Lower lobe of right lung (tissue), 2 donors: ENCODE data around the gene DNAJB12. TPM values are rescaled to one million over a fixed set of nuclear protein-coding genes. Genes with fewer than 3 reads are reported as not detected.

ENCODE experiments used
- ATAC-seq, 2 donors: fragments of 200-7000 bp; cut with Tn5 transposase; one replicate each; pipeline ENCODE4 v1.9.1; 2020 to 2022; ENCODE audit warnings: mild to moderate bottlenecking in 2 of 2, moderate library complexity in 2 of 2
- DNase-seq: peaks from one replicate; pipeline ENCODE4 v3.0.0-alpha.2; 2020
- H3K27ac ChIP-seq: fragments of 200-600 bp; one replicate; pipeline ENCODE4 v1.8.0; 2022
- H3K27me3 ChIP-seq: fragments of 200-600 bp; one replicate; pipeline ENCODE4 v1.8.0; 2022; ENCODE audit warnings: low read depth
- H3K36me3 ChIP-seq: fragments of 200-600 bp; one replicate; pipeline ENCODE4 v1.8.0; 2022; ENCODE audit warnings: mild to moderate bottlenecking
- H3K4me1 ChIP-seq: fragments of 200-600 bp; one replicate; pipeline ENCODE4 v1.8.0; 2022
- H3K4me3 ChIP-seq: fragments of 200-600 bp; one replicate; pipeline ENCODE4 v1.8.0; 2022; ENCODE audit warnings: mild to moderate bottlenecking
- H3K9me3 ChIP-seq: fragments of 200-600 bp; one replicate; pipeline ENCODE4 v1.8.0; 2022
- intact Hi-C: fragments of 100-400 bp; cut with DNase I; formaldehyde crosslinking; loops from one replicate; pipeline ENCODE4 v1.11.0; 2022
- total RNA-seq: library from RNA; stranded (reverse); fragmentation: NEBNext Ultra II Directional; extraction: Animal tissue kit (Norgen Biotek cat#: 25700); gene quantifications from one replicate; pipeline ENCODE4 v1.2.1, GENCODE V29; 2021
- TF ChIP-seq, protein P1 (sequence below): fragments of 200-600 bp; IDR thresholded peaks from one replicate; pipeline ENCODE4 v1.8.0; 2022; ENCODE audit warnings: antibody characterized with exemption, mild to moderate bottlenecking
- donor health status: DM: no; HTN: yes; CAD: no; lungs with severe emphysema.

The DNAJB12 gene
- total RNA-seq, 1 donor from 2014 or later, result 44.7 TPM

DNA sequence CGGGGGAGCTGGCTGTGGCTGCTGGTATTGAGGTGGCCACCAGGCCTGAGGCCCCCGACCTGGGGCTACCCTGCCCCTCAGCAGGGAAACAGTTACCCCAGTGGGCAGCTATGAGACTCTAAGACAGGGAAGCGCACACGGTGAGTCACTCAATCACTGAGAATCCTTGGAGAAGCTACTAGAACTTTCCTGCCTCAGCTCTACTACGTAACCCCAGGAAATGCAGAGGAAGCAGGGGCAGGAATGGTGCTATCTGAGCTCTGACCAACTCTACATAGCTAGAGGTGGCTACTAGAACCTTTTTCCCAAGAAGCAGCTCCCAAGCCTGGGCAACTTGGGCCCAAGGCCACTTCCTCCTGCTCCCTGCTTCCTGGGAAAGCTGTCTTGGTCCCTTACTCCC is 11.8 kb downstream of the DNAJB12 start:
- Histone ChIP-seq H3K9me3 (no peaks in the 10 kb centered on the region), H3K27ac (no peak overlapping the region), H3K27me3 (no peaks in the 10 kb centered on the region), H3K4me3 (no peak overlapping the region), H3K4me1 (peaks cover 16% of the 10 kb centered on the region), H3K36me3 (peaks cover 84% of the 10 kb centered on the region)
- ATAC-seq (no peak), DNase-seq (no peak)
- TF ChIP-seq, protein P1, sequence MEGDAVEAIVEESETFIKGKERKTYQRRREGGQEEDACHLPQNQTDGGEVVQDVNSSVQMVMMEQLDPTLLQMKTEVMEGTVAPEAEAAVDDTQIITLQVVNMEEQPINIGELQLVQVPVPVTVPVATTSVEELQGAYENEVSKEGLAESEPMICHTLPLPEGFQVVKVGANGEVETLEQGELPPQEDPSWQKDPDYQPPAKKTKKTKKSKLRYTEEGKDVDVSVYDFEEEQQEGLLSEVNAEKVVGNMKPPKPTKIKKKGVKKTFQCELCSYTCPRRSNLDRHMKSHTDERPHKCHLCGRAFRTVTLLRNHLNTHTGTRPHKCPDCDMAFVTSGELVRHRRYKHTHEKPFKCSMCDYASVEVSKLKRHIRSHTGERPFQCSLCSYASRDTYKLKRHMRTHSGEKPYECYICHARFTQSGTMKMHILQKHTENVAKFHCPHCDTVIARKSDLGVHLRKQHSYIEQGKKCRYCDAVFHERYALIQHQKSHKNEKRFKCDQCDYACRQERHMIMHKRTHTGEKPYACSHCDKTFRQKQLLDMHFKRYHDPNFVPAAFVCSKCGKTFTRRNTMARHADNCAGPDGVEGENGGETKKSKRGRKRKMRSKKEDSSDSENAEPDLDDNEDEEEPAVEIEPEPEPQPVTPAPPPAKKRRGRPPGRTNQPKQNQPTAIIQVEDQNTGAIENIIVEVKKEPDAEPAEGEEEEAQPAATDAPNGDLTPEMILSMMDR, result no peak
- intact Hi-C loops, result no loop called here

DNA sequence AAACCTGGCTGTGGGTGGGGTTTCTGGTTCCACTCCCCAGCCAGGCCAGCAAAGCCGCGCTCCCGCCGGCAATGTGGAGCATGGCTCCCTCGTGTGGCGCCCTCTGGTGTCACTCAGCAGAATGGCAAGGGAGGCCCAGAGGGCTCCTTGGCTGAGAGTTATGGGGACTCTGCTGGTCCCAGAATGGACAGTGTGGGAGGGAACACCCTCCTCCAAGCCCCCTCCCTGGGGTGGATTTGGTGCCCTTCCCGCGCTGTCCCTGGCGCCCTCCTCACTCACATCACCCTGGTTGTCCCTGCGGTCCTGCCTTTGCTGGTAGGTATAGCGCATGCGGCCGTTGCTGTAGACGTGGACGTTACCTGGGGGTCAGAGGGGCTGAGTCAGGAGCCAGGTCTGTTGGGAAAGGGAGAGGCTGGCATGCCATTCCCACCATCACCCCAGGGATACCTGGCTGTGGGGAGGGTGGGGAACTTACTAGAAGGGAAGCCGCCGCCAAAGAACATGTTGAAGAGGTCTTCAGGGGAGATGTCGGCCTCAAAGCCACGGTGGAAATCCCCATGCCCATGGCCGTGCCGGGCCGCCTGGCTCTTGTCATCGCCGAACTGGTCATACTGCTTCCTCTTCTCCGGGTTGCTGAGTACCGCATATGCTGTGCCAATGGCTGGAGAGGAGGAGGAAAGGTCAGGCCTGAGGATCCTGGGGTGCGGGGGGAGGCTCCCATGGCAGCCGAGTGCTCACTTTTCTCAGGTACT is 14.0 kb downstream of the DNAJB12 start:
- Histone ChIP-seq H3K27ac (peak overlapping the region; percentile 65), H3K27me3 (no peaks in the 10 kb centered on the region), H3K36me3 (peaks cover 87% of the 10 kb centered on the region), H3K4me1 (peaks cover 35% of the 10 kb centered on the region), H3K4me3 (no peak overlapping the region), H3K9me3 (no peaks in the 10 kb centered on the region)
- intact Hi-C loops, result no loop called here
- DNase-seq, result peak; percentile 85
- ATAC-seq, result peak; percentile 80 to 81
- TF ChIP-seq, protein P1, result peak; percentile 98

DNA sequence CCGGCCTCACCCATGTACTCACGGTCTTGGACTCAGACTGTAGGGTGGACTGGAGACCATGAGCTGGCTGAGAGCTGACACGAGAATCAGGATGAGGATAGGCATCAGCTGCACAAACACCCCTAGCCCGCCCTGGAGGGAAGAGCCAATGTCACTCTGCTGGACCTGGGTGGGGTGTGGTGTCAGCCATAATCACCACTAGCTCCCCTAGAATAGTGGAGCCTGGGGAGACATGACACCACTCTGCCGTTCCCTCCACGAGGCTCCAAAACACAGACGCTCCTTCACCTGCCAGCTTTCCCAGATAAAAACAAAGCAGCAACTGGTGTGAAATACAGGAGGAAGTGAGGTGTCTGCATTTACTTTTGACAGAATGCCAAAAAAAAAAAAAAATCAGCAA is 16.5 kb downstream of the DNAJB12 start:
- TF ChIP-seq, protein P1, result no peak
- peaks cover 88% of the 10 kb centered on the region for H3K36me3 ChIP-seq
- H3K27ac ChIP-seq, result no peak overlapping the region
- no peaks in the 10 kb centered on the region for H3K9me3 ChIP-seq
- no peaks in the 10 kb centered on the region for H3K27me3 ChIP-seq
- no peak overlapping the region for H3K4me3 ChIP-seq
- peaks cover 60% of the 10 kb centered on the region for H3K4me1 ChIP-seq
- DNase-seq (no peak), ATAC-seq (no peak)
- intact Hi-C loops, result no loop called here

DNA sequence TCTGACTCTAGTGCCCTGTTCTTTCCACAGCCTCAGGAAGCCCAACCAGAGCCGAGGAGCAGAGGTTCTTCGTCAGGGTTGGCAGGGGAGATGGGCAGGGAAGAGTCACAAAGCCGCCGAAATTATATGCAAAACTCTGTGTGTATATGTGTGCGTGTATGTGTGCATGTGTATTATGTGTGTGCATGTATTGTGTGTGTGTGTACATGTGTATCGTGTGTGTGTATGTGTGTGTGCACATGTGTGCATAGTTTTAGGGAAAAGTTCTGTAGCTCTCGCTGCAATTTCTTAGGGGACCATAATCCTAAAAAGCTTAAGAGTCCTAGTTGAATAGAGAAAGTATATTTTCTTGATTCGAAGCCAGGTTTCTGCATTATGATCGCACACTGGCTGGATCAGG is 17.0 kb downstream of the DNAJB12 start:
- no peak for DNase-seq
- Histone ChIP-seq H3K4me1 (peaks cover 64% of the 10 kb centered on the region), H3K27ac (no peak overlapping the region), H3K9me3 (no peaks in the 10 kb centered on the region), H3K27me3 (no peaks in the 10 kb centered on the region), H3K4me3 (no peak overlapping the region), H3K36me3 (peaks cover 84% of the 10 kb centered on the region)
- TF ChIP-seq, protein P1, result no peak
- intact Hi-C loops, result no loop called here
- no peak for ATAC-seq

DNA sequence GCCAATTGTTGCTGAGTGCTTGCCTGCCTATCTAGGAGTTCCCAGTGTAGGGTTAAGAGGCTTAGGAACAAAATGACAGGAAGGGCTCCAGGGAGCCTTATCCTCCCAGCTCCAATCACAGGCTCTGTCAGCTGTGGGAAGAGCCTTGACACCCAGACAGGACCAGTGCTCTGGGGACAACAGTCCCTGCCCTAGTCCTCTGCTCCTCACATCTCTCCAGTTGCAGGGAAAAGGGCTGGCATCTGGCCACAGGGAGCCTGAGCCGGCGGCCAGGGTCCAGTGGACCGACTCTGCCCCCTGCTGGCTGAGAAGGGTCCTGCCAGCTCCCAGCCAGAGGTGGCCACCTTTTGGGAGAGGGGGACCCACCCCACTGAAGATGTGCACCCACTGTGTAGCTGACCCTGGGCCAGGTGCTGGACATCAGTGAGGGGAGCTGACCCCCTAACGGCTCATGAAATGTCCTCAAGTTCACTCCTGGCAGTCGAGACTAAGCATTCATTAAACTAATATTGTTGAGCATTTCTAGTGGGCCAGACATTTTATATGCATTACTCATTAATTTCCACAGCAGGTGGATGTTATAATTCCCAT is 17.6 kb downstream of the DNAJB12 start:
- Histone ChIP-seq H3K27ac (peak overlapping the region; percentile 94), H3K4me1 (peaks cover 70% of the 10 kb centered on the region), H3K4me3 (no peak overlapping the region), H3K27me3 (no peaks in the 10 kb centered on the region), H3K36me3 (peaks cover 78% of the 10 kb centered on the region), H3K9me3 (no peaks in the 10 kb centered on the region)
- DNase-seq (peak; percentile 88), ATAC-seq (peak; percentile 40 to 56)
- intact Hi-C loops, result no loop called here
- TF ChIP-seq, protein P1, result peak; percentile 97
